H1 (cell line): ENCODE measurements around the gene MACROD2. TPM values are rescaled to one million over a fixed set of nuclear protein-coding genes. Genes with fewer than 3 reads are reported as not detected.

Source experiments
- CTCF ChIA-PET: fragments of 300-600 bp; sonication (Branson Sonifier 250); formaldehyde crosslinking; loops from one replicate; lab custom pipeline; 2021; ENCODE audit not compliant: partially characterized antibody; lab: Charles Lee
- POLR2A ChIA-PET: fragments of 300-600 bp; sonication (Branson Sonifier 250); formaldehyde crosslinking; loops from one replicate; lab custom pipeline; 2021; ENCODE audit warnings: inconsistent platforms; ENCODE audit not compliant: partially characterized antibody; lab: Charles Lee
- DNase-seq, 2 experiments: peaks; one replicate each; pipeline versions ENCODE4 v3.0.0 to v3.0.0-alpha.2; 2010 to 2022; ENCODE audit warnings: low spot score in 2 of 2, low read depth in 1 of 2, mixed read lengths in 1 of 2
- FAIRE-seq: peaks from 2 replicates; lab custom pipeline; 2011; peaks lifted over from hg19 to GRCh38; lab: Jason Lieb, UNC
- H2AFZ ChIP-seq: 2 replicates; pipeline ENCODE4 v1.8.1; 2012; ENCODE audit warnings: low read length, inconsistent platforms
- H2AK5ac ChIP-seq: 2 replicates; pipeline ENCODE4 v1.6.1; 2013; ENCODE audit warnings: low read depth, low read length
- H2BK120ac ChIP-seq: replicated peaks from 2 replicates; pipeline ENCODE3; 2013; ENCODE audit warnings: low read depth, low read length, inconsistent platforms
- H2BK12ac ChIP-seq: 2 replicates; pipeline ENCODE4 v1.6.1; 2013; ENCODE audit warnings: low read depth, low read length
- H2BK15ac ChIP-seq: 2 replicates; pipeline ENCODE4 v1.6.1; 2013; ENCODE audit warnings: low read length
- H2BK20ac ChIP-seq: 2 replicates; pipeline ENCODE4 v1.6.1; 2013; ENCODE audit warnings: low read length
- H2BK5ac ChIP-seq: 2 replicates; pipeline ENCODE4 v1.6.1; 2013; ENCODE audit warnings: low read depth, low read length
- H3K14ac ChIP-seq: 2 replicates; pipeline ENCODE4 v1.6.1; 2013; ENCODE audit warnings: inconsistent platforms; ENCODE audit not compliant: insufficient read length
- H3K18ac ChIP-seq: 2 replicates; pipeline ENCODE4 v1.6.1; 2013; ENCODE audit warnings: low read length; ENCODE audit errors: extremely low read depth
- H3K23ac ChIP-seq: 2 replicates; pipeline ENCODE4 v1.6.1; 2013; ENCODE audit warnings: inconsistent platforms; ENCODE audit not compliant: insufficient read length
- H3K23me2 ChIP-seq: 2 replicates; pipeline ENCODE4 v1.6.1; 2013; ENCODE audit warnings: low read depth, low read length
- H3K27ac ChIP-seq: 2 replicates; pipeline ENCODE4 v1.6.1; 2011; ENCODE audit warnings: low read depth, low read length, inconsistent platforms
- H3K27me3 ChIP-seq, 4 experiments: replicated peaks in 1 of 4; 1 replicate in 1 of 4; 2 replicates in 3 of 4; pipeline versions ENCODE4 v1.6.1 to v1.8.1; 2011 to 2013; ENCODE audit warnings: low read length in 3 of 4, mild to moderate bottlenecking in 3 of 4, inconsistent platforms in 2 of 4, mixed read lengths in 2 of 4, moderate library complexity in 1 of 4; ENCODE audit not compliant: control insufficient read depth in 3 of 4, insufficient read depth in 3 of 4; ENCODE audit errors: extremely low read depth in 1 of 4
- H3K36me3 ChIP-seq, 4 experiments: 2 replicates each; pipeline versions ENCODE4 v1.6.1 to v1.8.1; 2011 to 2013; ENCODE audit warnings: mild to moderate bottlenecking in 4 of 4, low read length in 3 of 4, moderate library complexity in 2 of 4, control low read depth in 1 of 4, inconsistent platforms in 1 of 4; ENCODE audit not compliant: insufficient read depth in 4 of 4, control insufficient read depth in 2 of 4
- H3K4ac ChIP-seq: replicated peaks from 2 replicates; pipeline ENCODE3; 2013; ENCODE audit warnings: low read length, low read depth, mixed read lengths, inconsistent platforms; ENCODE audit not compliant: insufficient read length
- H3K4me1 ChIP-seq, 4 experiments: replicated peaks in 1 of 4; 1 replicate in 1 of 4; 2 replicates in 3 of 4; pipeline versions ENCODE4 v1.6.1 to v1.8.1; 2011 to 2013; ENCODE audit warnings: low read length in 3 of 4, inconsistent platforms in 2 of 4, mixed read lengths in 1 of 4; ENCODE audit not compliant: insufficient read depth in 4 of 4, control insufficient read depth in 3 of 4
- H3K4me2 ChIP-seq, 2 experiments: 2 replicates each; pipeline versions ENCODE4 v1.6.1 to v1.8.1; 2011 to 2013; ENCODE audit warnings: low read depth in 2 of 2, low read length in 2 of 2, control low read depth in 1 of 2, inconsistent platforms in 1 of 2, mild to moderate bottlenecking in 1 of 2; ENCODE audit not compliant: insufficient read depth in 1 of 2
- H3K4me3 ChIP-seq, 4 experiments: fragments of 200-600, 300-600 bp in 1 of 4; sonication (generic), shearing (Covaris generic), sonication (Bioruptor Twin) in 1 of 4; 2 replicates each; pipeline versions ENCODE4 v1.5.1 to v1.8.1; 2011 to 2016; ENCODE audit warnings: low read length in 4 of 4, low read depth in 3 of 4, control low read depth in 2 of 4, inconsistent platforms in 2 of 4, mild to moderate bottlenecking in 2 of 4, mixed read lengths in 1 of 4, moderate library complexity in 1 of 4; ENCODE audit not compliant: insufficient read depth in 2 of 4; ENCODE audit errors: extremely low read depth in 1 of 4
- H3K56ac ChIP-seq: replicated peaks from 2 replicates; pipeline ENCODE3; 2013; ENCODE audit warnings: low read depth, mild to moderate bottlenecking, mixed read lengths, low read length, inconsistent platforms; ENCODE audit not compliant: insufficient read length
- H3K79me1 ChIP-seq: 2 replicates; pipeline ENCODE4 v1.6.1; 2013; ENCODE audit warnings: low read depth, low read length, control low read depth
- H3K79me2 ChIP-seq, 2 experiments: 2 replicates each; pipeline versions ENCODE4 v1.6.1 to v1.8.1; 2012 to 2013; ENCODE audit warnings: low read length in 2 of 2, mild to moderate bottlenecking in 2 of 2, inconsistent platforms in 1 of 2; ENCODE audit not compliant: insufficient read depth in 2 of 2, control insufficient read depth in 1 of 2
- H3K9ac ChIP-seq, 4 experiments: replicated peaks in 1 of 4; 1 replicate in 1 of 4; 2 replicates in 3 of 4; pipeline versions ENCODE4 v1.6.1 to v1.8.1; 2011 to 2013; ENCODE audit warnings: low read depth in 3 of 4, low read length in 3 of 4, control low read depth in 2 of 4, mild to moderate bottlenecking in 2 of 4, moderate library complexity in 2 of 4, inconsistent platforms in 1 of 4; ENCODE audit errors: extremely low read depth in 1 of 4
- H3K9me3 ChIP-seq, 2 experiments: 2 replicates each; pipeline versions ENCODE4 v1.6.1 to v1.8.1; 2012 to 2013; ENCODE audit warnings: mild to moderate bottlenecking in 2 of 2, moderate library complexity in 2 of 2, control low read depth in 1 of 2, inconsistent platforms in 1 of 2, low read depth in 1 of 2, low read length in 1 of 2, mixed read lengths in 1 of 2; ENCODE audit not compliant: insufficient read depth in 2 of 2
- H4K20me1 ChIP-seq, 2 experiments: replicated peaks in 1 of 2; 2 replicates each; pipeline versions ENCODE3 to v1.8.1; 2011 to 2013; ENCODE audit warnings: inconsistent platforms in 2 of 2, low read length in 2 of 2, mild to moderate bottlenecking in 1 of 2; ENCODE audit not compliant: insufficient read depth in 2 of 2, control insufficient read depth in 1 of 2
- H4K5ac ChIP-seq: 2 replicates; pipeline ENCODE4 v1.6.1; 2013; ENCODE audit warnings: low read length, low read depth, mixed read lengths, inconsistent platforms; ENCODE audit not compliant: insufficient read length
- H4K8ac ChIP-seq: 2 replicates; pipeline ENCODE4 v1.8.0; 2013; ENCODE audit warnings: mild to moderate bottlenecking, moderate library complexity, low read length, inconsistent platforms; ENCODE audit not compliant: insufficient read depth; ENCODE audit errors: extremely low read depth
- H4K91ac ChIP-seq: replicated peaks from 2 replicates; pipeline ENCODE3; 2013; ENCODE audit warnings: low read length, mixed read lengths, inconsistent platforms; ENCODE audit not compliant: insufficient read length
- CTCF ChIP-seq, 3 experiments: IDR thresholded peaks; 1 replicate in 2 of 3; 2 replicates in 1 of 3; pipeline versions ENCODE4 v1.5.1 to v1.6.1; 2011; ENCODE audit warnings: low read length in 3 of 3, mild to moderate bottlenecking in 3 of 3, inconsistent platforms in 2 of 3, low read depth in 1 of 3, moderate library complexity in 1 of 3; ENCODE audit not compliant: insufficient read depth in 1 of 3; ENCODE audit errors: control extremely low read depth in 1 of 3
- MAFK ChIP-seq: IDR thresholded peaks from 2 replicates; pipeline ENCODE4 v1.6.1; 2012; ENCODE audit warnings: low read depth, mild to moderate bottlenecking, improper control_type of control experiment, low read length
- NANOG ChIP-seq: IDR thresholded peaks from 2 replicates; pipeline ENCODE4 v1.6.1; 2011; ENCODE audit warnings: low read length, low read depth, mild to moderate bottlenecking, inconsistent platforms; ENCODE audit not compliant: insufficient read depth, poor library complexity, severe bottlenecking
- RAD21 ChIP-seq, 2 experiments: IDR thresholded peaks in 1 of 2; conservative IDR thresholded peaks in 1 of 2; 2 replicates each; pipeline ENCODE4 v1.6.1; 2011; ENCODE audit warnings: low read depth in 2 of 2, low read length in 2 of 2, improper control_type of control experiment in 1 of 2, inconsistent platforms in 1 of 2, mild to moderate bottlenecking in 1 of 2, moderate library complexity in 1 of 2
- WGBS, 2 experiments: shearing (Covaris generic) in 1 of 2; methylation state at CpG; one replicate each; pipeline versions ENCODE4 v1.1.6 to v1.1.7; 2013 to 2015; ENCODE audit warnings: low lambda C conversion rate in 2 of 2, mixed read lengths in 2 of 2, inconsistent platforms in 1 of 2, low coverage in 1 of 2, missing lambda C conversion rate in 1 of 2; ENCODE audit not compliant: insufficient replicate concordance in 2 of 2, insufficient coverage in 1 of 2, insufficient read length in 1 of 2; ENCODE audit errors: extremely low coverage in 1 of 2, missing lambda C conversion rate in 1 of 2; 5-methylcytosine and 5-hydroxymethylcytosine counted together
- polyA plus RNA-seq, 7 experiments: library from polyadenylated mRNA; depleted of rRNA in 3 of 7; stranded (reverse) in 5 of 7; unstranded in 2 of 7; fragments of >200 nt in 5 of 7; fragments of 200-250 nt in 2 of 7; gene quantifications; 1 replicate in 5 of 7; 2 replicates in 1 of 7; 4 replicates in 1 of 7; pipeline versions ENCODE4 v1.2.1 to v1.2.3, GENCODE V29; 2011 to 2013; ENCODE audit warnings: missing spikeins in 2 of 7, mixed read lengths in 2 of 7
- total RNA-seq: library from RNA; stranded (reverse); fragmentation: NEBNext Ultra II Directional; extraction: Animal tissue kit (Norgen Biotek cat#: 25700); gene quantifications from 2 replicates; pipeline ENCODE4 v1.2.1, GENCODE V29; 2021

Gene MACROD2
- total and polyA plus RNA-seq, 2 of the 8 experiments (the other 6 are each of a cell fraction or from before 2014, with no cell fraction given) = 0.70 to 3.9 TPM

GRCh38 chr20:14189794-14190402, 194.6 kb downstream of the MACROD2 start:
- 50% methylated on average over 1 of the region's 1 CpG; no CpG with 5 or more reads in 1 of the 2 experiments for WGBS, 2 experiments
- H2BK15ac ChIP-seq = no peak overlapping the region
- H4K91ac ChIP-seq = no peak overlapping the region
- TF ChIP-seq RAD21 (IDR thresholded peaks at IDR 0.05 in 1 of 2, conservative IDR thresholded peaks at IDR 0.05 in 1 of 2; ENCODE audit: low read depth in 2 of 2, low read length in 2 of 2) (peak; percentile 34 to 51), NANOG (no peak), MAFK (no peak), CTCF (IDR thresholded peaks at IDR 0.05; ENCODE audit: control extremely low read depth in 1 of 3, insufficient read depth in 1 of 3, low read depth in 1 of 3, low read length in 3 of 3) (peak in 2 of 3 experiments; percentile 7 to 33; a peak in 2 of 4 replicates)
- TF ChIP-seq, all 59 proteins: peak for 2
- FAIRE-seq = no peak
- no peak overlapping the region for H3K4me2 ChIP-seq
- POLR2A ChIA-PET = no interaction called here
- no peaks in the 10 kb centered on the region for H3K79me2 ChIP-seq
- H3K14ac ChIP-seq = no peak overlapping the region
- CTCF ChIA-PET = interaction anchor here (0.6 to 2.0 kb wide), 8 partner anchors 14 to 372 kb away, joined by 3 to 8 read pairs (median 4); no protein-coding TSS in a partner anchor
- H3K56ac ChIP-seq = no peak overlapping the region
- H2AFZ ChIP-seq = no peak overlapping the region
- H2BK20ac ChIP-seq = no peak overlapping the region
- H3K9me3 ChIP-seq = no peaks in the 10 kb centered on the region
- H2BK120ac ChIP-seq = no peak overlapping the region
- H3K4ac ChIP-seq = no peak overlapping the region
- H3K27ac ChIP-seq = no peak overlapping the region
- no peak overlapping the region for H3K18ac ChIP-seq
- H3K4me3 ChIP-seq = no peak overlapping the region
- H3K27me3 ChIP-seq = no peaks in the 10 kb centered on the region
- H4K20me1 ChIP-seq = no peaks in the 10 kb centered on the region
- no peaks in the 10 kb centered on the region for H3K79me1 ChIP-seq
- no peaks in the 10 kb centered on the region for H3K36me3 ChIP-seq
- H4K8ac ChIP-seq = no peak overlapping the region
- H4K5ac ChIP-seq = no peak overlapping the region
- no peak overlapping the region for H3K23ac ChIP-seq
- H2BK5ac ChIP-seq = no peak overlapping the region
- no peaks in the 10 kb centered on the region; a peak in 1 of 7 replicates for H3K4me1 ChIP-seq
- no peak overlapping the region for H3K9ac ChIP-seq
- no peak overlapping the region for H2AK5ac ChIP-seq
- H3K23me2 ChIP-seq = no peaks in the 10 kb centered on the region
- DNase-seq = no peak
- H2BK12ac ChIP-seq = no peak overlapping the region
